Thoracic aorta (tissue), 2 donors: Measurements from ENCODE around the gene RAB3B. TPM values are rescaled to one million over a fixed set of nuclear protein-coding genes. Genes with fewer than 3 reads are reported as not detected.

Source experiments
- ATAC-seq: fragments of 150-250 bp; one replicate; pipeline ENCODE4 v1.8.0; 2017; ENCODE audit warnings: low read depth; ENCODE audit not compliant: insufficient number of reproducible peaks, low FRiP score
- DNase-seq: peaks from one replicate; pipeline ENCODE4 v3.0.0-alpha.2; 2020; ENCODE audit warnings: low spot score
- H3K27ac ChIP-seq, 2 donors: fragments of 200-600 bp; sonication (generic); 1 replicate in 1 of 2; 2 replicates in 1 of 2; pipeline ENCODE4 v1.5.1; 2016; ENCODE audit warnings: mild to moderate bottlenecking in 2 of 2, moderate library complexity in 2 of 2
- H3K27me3 ChIP-seq: fragments of 200-600 bp; sonication (generic); replicated peaks from 2 replicates; pipeline ENCODE4 v1.6.0; 2016; ENCODE audit warnings: mild to moderate bottlenecking; ENCODE audit not compliant: insufficient read depth
- H3K36me3 ChIP-seq: fragments of 200-600 bp; sonication (generic); one replicate; pipeline ENCODE4 v1.5.1; 2016
- H3K4me1 ChIP-seq, 2 donors: fragments of 200-600 bp; sonication (generic); 1 replicate in 1 of 2; 2 replicates in 1 of 2; pipeline versions ENCODE4 v1.5.1 to v1.6.0; 2016; ENCODE audit warnings: low read depth in 2 of 2, mild to moderate bottlenecking in 1 of 2; ENCODE audit not compliant: control insufficient read depth in 1 of 2
- H3K4me3 ChIP-seq: fragments of 200-600 bp; sonication (generic); 2 replicates; pipeline ENCODE4 v1.5.1; 2016; ENCODE audit warnings: mild to moderate bottlenecking
- H3K9me3 ChIP-seq: fragments of 200-600 bp; sonication (generic); 2 replicates; pipeline ENCODE4 v1.5.1; 2016
- CTCF ChIP-seq: fragments of 200-600 bp; sonication (generic); IDR thresholded peaks from one replicate; pipeline ENCODE4 v1.5.1; 2019; ENCODE audit warnings: antibody characterized with exemption
- total RNA-seq, 2 donors: library from RNA; depleted of rRNA; stranded (reverse); fragments of >200 nt; gene quantifications; one replicate each; pipeline versions ENCODE4 v1.1.0 to v1.2.3, GENCODE V29; 2016

RAB3B gene
- total RNA-seq, 2 donors from 2014 or later, result not detected

- Histone ChIP-seq H3K27me3 (no peaks in the 10 kb centered on the region), H3K27ac (no peak overlapping the region), H3K4me3 (no peak overlapping the region), H3K4me1 (peaks cover 4 to 9% of the 10 kb centered on the region in 2 donors), H3K9me3 (no peaks in the 10 kb centered on the region), H3K36me3 (no peaks in the 10 kb centered on the region)
- ATAC-seq (peak; percentile 90), DNase-seq (peak; percentile 12)
- peak; percentile 89 for TF ChIP-seq CTCF
These were observed 11.8 kb upstream of the RAB3B start for GRCh38 chr1:52002038-52002917.

DNA sequence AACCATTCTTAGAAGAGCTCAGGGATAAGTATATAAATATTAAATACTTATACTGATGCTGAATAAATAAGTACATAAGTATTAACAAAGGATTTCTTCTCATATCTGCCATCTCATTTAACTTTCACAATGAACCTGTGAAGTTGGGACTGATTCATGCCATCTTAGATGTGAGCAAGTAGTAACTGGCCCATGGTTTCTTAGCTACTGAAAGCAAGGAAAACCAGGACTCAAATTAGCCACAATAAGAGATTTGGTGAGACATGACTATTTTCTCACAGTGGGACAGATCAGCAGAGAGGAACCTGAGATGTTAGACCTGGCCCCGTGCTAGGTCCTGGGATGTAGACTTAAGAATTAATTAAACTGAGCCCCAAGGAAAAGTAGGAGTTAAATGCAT, 8.2 kb upstream of the RAB3B start:
- no peak for ATAC-seq
- no peak overlapping the region for H3K27ac ChIP-seq
- DNase-seq, result no peak
- H3K4me3 ChIP-seq, result no peak overlapping the region
- no peaks in the 10 kb centered on the region for H3K4me1 ChIP-seq
- no peak for TF ChIP-seq CTCF
- no peaks in the 10 kb centered on the region for H3K27me3 ChIP-seq
- H3K9me3 ChIP-seq, result no peaks in the 10 kb centered on the region
- no peaks in the 10 kb centered on the region for H3K36me3 ChIP-seq

- no peak overlapping the region for H3K27ac ChIP-seq
- H3K36me3 ChIP-seq, result no peaks in the 10 kb centered on the region
- H3K9me3 ChIP-seq, result no peaks in the 10 kb centered on the region
- ATAC-seq (no peak), DNase-seq (no peak)
- H3K4me1 ChIP-seq, result no peaks in the 10 kb centered on the region
- TF ChIP-seq CTCF, result no peak
- no peaks in the 10 kb centered on the region for H3K27me3 ChIP-seq
- no peak overlapping the region for H3K4me3 ChIP-seq
These were observed 7.5 kb upstream of the RAB3B start for GRCh38 chr1:51997974-51998382.

GRCh38 chr1:51989582-51990477, 670 bp downstream of the RAB3B start:
- ATAC-seq, result no peak
- Histone ChIP-seq H3K36me3 (no peaks in the 10 kb centered on the region), H3K27ac (no peak overlapping the region), H3K4me1 (no peaks in the 10 kb centered on the region), H3K4me3 (peak overlapping the region; percentile 73), H3K27me3 (no peaks in the 10 kb centered on the region), H3K9me3 (no peaks in the 10 kb centered on the region)
- no peak for DNase-seq
- TF ChIP-seq CTCF, result no peak

GRCh38 chr1:51988254-51988653, 2.2 kb downstream of the RAB3B start:
- Histone ChIP-seq H3K4me3 (no peak overlapping the region), H3K27me3 (no peaks in the 10 kb centered on the region), H3K4me1 (no peaks in the 10 kb centered on the region), H3K27ac (no peak overlapping the region), H3K9me3 (no peaks in the 10 kb centered on the region), H3K36me3 (no peaks in the 10 kb centered on the region)
- TF ChIP-seq CTCF, result no peak
- ATAC-seq (no peak), DNase-seq (no peak)
